Esophagus muscularis mucosa (tissue), 3 donors: ENCODE measurements around the gene ANKRD11.
"Not testable (repeated sequence)": the region's sequence is repeated elsewhere in the genome, so short reads cannot be mapped to it uniquely, and the experiment has no call there.

Experiments used
- POLR2A ChIP-seq: fragments of 450-650 bp; IDR thresholded peaks from one replicate; pipeline ENCODE4 v1.6.1; 2017; ENCODE audit warnings: antibody characterized with exemption, moderate library complexity, mild to moderate bottlenecking, low read depth
- TF ChIP-seq, protein P1 (sequence below), 3 experiments: fragments of 200-600 bp in 2 of 3; fragments of 450-650 bp in 1 of 3; sonication (generic) in 2 of 3; IDR thresholded peaks; one replicate each; pipeline ENCODE4 v1.5.1; 2017 to 2019; ENCODE audit warnings: antibody characterized with exemption in 3 of 3, mild to moderate bottlenecking in 2 of 3, moderate library complexity in 1 of 3

DNA sequence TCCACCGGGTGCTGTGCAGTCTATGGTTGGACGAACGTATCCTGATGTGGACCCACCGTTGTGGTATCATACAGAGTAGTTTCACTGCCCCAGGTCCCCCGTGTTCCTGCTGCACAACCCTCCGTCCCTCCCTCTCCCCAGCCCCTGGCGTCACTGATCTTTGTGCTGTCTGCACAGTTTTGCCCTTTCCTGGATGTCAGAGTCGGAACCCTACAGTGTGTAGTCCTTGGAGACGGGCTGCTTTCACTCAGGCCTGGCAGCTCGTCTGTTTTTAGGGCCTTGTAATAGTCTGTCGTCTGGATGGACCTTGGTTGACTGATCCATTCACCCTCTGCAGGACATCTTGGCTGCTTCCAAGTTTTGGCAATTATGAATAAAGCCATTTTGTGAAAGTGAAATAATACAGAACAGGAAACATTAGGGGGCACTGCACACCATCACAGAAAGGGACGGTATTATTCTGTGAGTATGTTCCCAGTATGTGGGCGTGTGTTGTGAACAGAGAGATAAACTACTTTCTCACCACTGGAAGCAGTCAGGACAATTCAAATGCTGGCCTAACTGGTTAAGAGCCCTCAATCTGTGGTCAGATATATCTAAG lies 156.9 kb downstream of the ANKRD11 start:
- TF ChIP-seq, protein P1, sequence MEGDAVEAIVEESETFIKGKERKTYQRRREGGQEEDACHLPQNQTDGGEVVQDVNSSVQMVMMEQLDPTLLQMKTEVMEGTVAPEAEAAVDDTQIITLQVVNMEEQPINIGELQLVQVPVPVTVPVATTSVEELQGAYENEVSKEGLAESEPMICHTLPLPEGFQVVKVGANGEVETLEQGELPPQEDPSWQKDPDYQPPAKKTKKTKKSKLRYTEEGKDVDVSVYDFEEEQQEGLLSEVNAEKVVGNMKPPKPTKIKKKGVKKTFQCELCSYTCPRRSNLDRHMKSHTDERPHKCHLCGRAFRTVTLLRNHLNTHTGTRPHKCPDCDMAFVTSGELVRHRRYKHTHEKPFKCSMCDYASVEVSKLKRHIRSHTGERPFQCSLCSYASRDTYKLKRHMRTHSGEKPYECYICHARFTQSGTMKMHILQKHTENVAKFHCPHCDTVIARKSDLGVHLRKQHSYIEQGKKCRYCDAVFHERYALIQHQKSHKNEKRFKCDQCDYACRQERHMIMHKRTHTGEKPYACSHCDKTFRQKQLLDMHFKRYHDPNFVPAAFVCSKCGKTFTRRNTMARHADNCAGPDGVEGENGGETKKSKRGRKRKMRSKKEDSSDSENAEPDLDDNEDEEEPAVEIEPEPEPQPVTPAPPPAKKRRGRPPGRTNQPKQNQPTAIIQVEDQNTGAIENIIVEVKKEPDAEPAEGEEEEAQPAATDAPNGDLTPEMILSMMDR (IDR thresholded peaks at IDR 0.05) = peak; percentile 66 to 73 (median 69)
- TF ChIP-seq POLR2A = not testable (repeated sequence)
